Measurements from ENCODE around the gene SEMA6B. TPM values are rescaled to one million over a fixed set of nuclear protein-coding genes. Genes with fewer than 3 reads are reported as not detected.
"Not testable (repeated sequence)": the region's sequence is repeated elsewhere in the genome, so short reads cannot be mapped to it uniquely, and the experiment has no call there.

The SEMA6B gene
- total RNA-seq, 1 donor from 2014 or later, result not detected

GRCh38 chr19:4575267-4576015 is 16.0 kb upstream of the SEMA6B start:
- Mint-ChIP-seq H3K9me3 (no peaks in the 10 kb centered on the region), H3K36me3 (ENCODE audit: low read depth) (no peaks in the 10 kb centered on the region), H3K4me1 (ENCODE audit: low read depth) (no peaks in the 10 kb centered on the region), H3K4me3 (no peak overlapping the region), H3K27ac (no peak overlapping the region), H3K27me3 (ENCODE audit: insufficient read depth) (peaks cover 33% of the 10 kb centered on the region)
- no peak for DNase-seq (ENCODE audit: low spot score)
- intact Hi-C loops (cut with micrococcal nuclease), result loop anchor here (1.0 kb wide), 1 partner anchor 61 kb away; no protein-coding TSS in a partner anchor

- Mint-ChIP-seq H3K27ac (no peak overlapping the region), H3K36me3 (ENCODE audit: low read depth) (no peaks in the 10 kb centered on the region), H3K9me3 (no peaks in the 10 kb centered on the region), H3K4me1 (ENCODE audit: low read depth) (no peaks in the 10 kb centered on the region), H3K4me3 (no peak overlapping the region), H3K27me3 (ENCODE audit: insufficient read depth) (peaks cover 19% of the 10 kb centered on the region)
- DNase-seq (ENCODE audit: low spot score), result no peak
- intact Hi-C loops (cut with micrococcal nuclease), result no loop called here
Measured at GRCh38 chr19:4573682-4574081, 14.2 kb upstream of the SEMA6B start.

GRCh38 chr19:4571305-4571917 is 11.9 kb upstream of the SEMA6B start:
- Mint-ChIP-seq H3K27me3 (ENCODE audit: insufficient read depth) (peaks cover 14% of the 10 kb centered on the region), H3K4me3 (no peak overlapping the region), H3K9me3 (no peaks in the 10 kb centered on the region), H3K36me3 (ENCODE audit: low read depth) (no peaks in the 10 kb centered on the region), H3K27ac (no peak overlapping the region), H3K4me1 (ENCODE audit: low read depth) (no peaks in the 10 kb centered on the region)
- intact Hi-C loops (cut with micrococcal nuclease), result no loop called here
- DNase-seq (ENCODE audit: low spot score), result no peak

GRCh38 chr19:4570916-4571304 is 11.4 kb upstream of the SEMA6B start:
- DNase-seq (ENCODE audit: low spot score), result no peak
- no peaks in the 10 kb centered on the region for H3K9me3 Mint-ChIP-seq
- peaks cover 11% of the 10 kb centered on the region for H3K27me3 Mint-ChIP-seq (ENCODE audit: insufficient read depth)
- H3K36me3 Mint-ChIP-seq (ENCODE audit: low read depth), result no peaks in the 10 kb centered on the region
- no peaks in the 10 kb centered on the region for H3K4me1 Mint-ChIP-seq (ENCODE audit: low read depth)
- intact Hi-C loops (cut with micrococcal nuclease), result no loop called here
- H3K4me3 Mint-ChIP-seq, result no peak overlapping the region
- no peak overlapping the region for H3K27ac Mint-ChIP-seq

GRCh38 chr19:4570402-4570801 is 10.9 kb upstream of the SEMA6B start:
- no peak for DNase-seq (ENCODE audit: low spot score)
- intact Hi-C loops (cut with micrococcal nuclease), result no loop called here
- Mint-ChIP-seq H3K27ac (no peak overlapping the region), H3K27me3 (ENCODE audit: insufficient read depth) (peaks cover 11% of the 10 kb centered on the region), H3K36me3 (ENCODE audit: low read depth) (no peaks in the 10 kb centered on the region), H3K9me3 (no peaks in the 10 kb centered on the region), H3K4me1 (ENCODE audit: low read depth) (no peaks in the 10 kb centered on the region), H3K4me3 (no peak overlapping the region)

GRCh38 chr19:4568886-4569285 is 9.4 kb upstream of the SEMA6B start:
- Mint-ChIP-seq H3K4me1 (ENCODE audit: low read depth) (no peaks in the 10 kb centered on the region), H3K36me3 (ENCODE audit: low read depth) (no peaks in the 10 kb centered on the region), H3K27me3 (ENCODE audit: insufficient read depth) (peaks cover 5% of the 10 kb centered on the region), H3K27ac (no peak overlapping the region), H3K4me3 (no peak overlapping the region), H3K9me3 (no peaks in the 10 kb centered on the region)
- intact Hi-C loops (cut with micrococcal nuclease), result no loop called here
- no peak for DNase-seq (ENCODE audit: low spot score)

- Mint-ChIP-seq H3K9me3 (no peaks in the 10 kb centered on the region), H3K36me3 (ENCODE audit: low read depth) (no peaks in the 10 kb centered on the region), H3K4me3 (no peak overlapping the region), H3K27ac (no peak overlapping the region), H3K27me3 (ENCODE audit: insufficient read depth) (peaks cover 5% of the 10 kb centered on the region), H3K4me1 (ENCODE audit: low read depth) (no peaks in the 10 kb centered on the region)
- peak; percentile 21 for DNase-seq (ENCODE audit: low spot score)
- intact Hi-C loops (cut with micrococcal nuclease), result loop anchor here (2.0 kb wide), 1 partner anchor 69 kb away; no protein-coding TSS in a partner anchor
Measured at GRCh38 chr19:4567584-4568071, 8.1 kb upstream of the SEMA6B start.

- H3K4me3 Mint-ChIP-seq, result no peak overlapping the region
- H3K36me3 Mint-ChIP-seq (ENCODE audit: low read depth), result no peaks in the 10 kb centered on the region
- no peaks in the 10 kb centered on the region for H3K4me1 Mint-ChIP-seq (ENCODE audit: low read depth)
- H3K27me3 Mint-ChIP-seq (ENCODE audit: insufficient read depth), result peaks cover 7% of the 10 kb centered on the region
- H3K9me3 Mint-ChIP-seq, result no peaks in the 10 kb centered on the region
- intact Hi-C loops (cut with micrococcal nuclease), result loop anchor here (2.0 kb wide), 1 partner anchor 70 kb away; no protein-coding TSS in a partner anchor
- DNase-seq (ENCODE audit: low spot score), result no peak
- no peak overlapping the region for H3K27ac Mint-ChIP-seq
Measured at GRCh38 chr19:4566402-4567051, 7.0 kb upstream of the SEMA6B start.

GRCh38 chr19:4563562-4563961 is 4.1 kb upstream of the SEMA6B start:
- H3K9me3 Mint-ChIP-seq; H3K27me3 Mint-ChIP-seq (ENCODE audit: insufficient read depth); H3K36me3 Mint-ChIP-seq (ENCODE audit: low read depth); H3K4me1 Mint-ChIP-seq (ENCODE audit: low read depth); DNase-seq (ENCODE audit: low spot score); H3K4me3 Mint-ChIP-seq; intact Hi-C loops (cut with micrococcal nuclease); H3K27ac Mint-ChIP-seq: not testable (repeated sequence)

GRCh38 chr19:4562085-4562484 is 2.6 kb upstream of the SEMA6B start:
- intact Hi-C loops (cut with micrococcal nuclease); H3K9me3 Mint-ChIP-seq; H3K27me3 Mint-ChIP-seq (ENCODE audit: insufficient read depth); H3K4me3 Mint-ChIP-seq; H3K4me1 Mint-ChIP-seq (ENCODE audit: low read depth); H3K27ac Mint-ChIP-seq; H3K36me3 Mint-ChIP-seq (ENCODE audit: low read depth); DNase-seq (ENCODE audit: low spot score): not testable (repeated sequence)

GRCh38 chr19:4557971-4558941 is 1.2 kb downstream of the SEMA6B start:
- intact Hi-C loops (cut with micrococcal nuclease), result no loop called here
- no peak for DNase-seq (ENCODE audit: low spot score)
- peaks cover 5% of the 10 kb centered on the region for H3K4me1 Mint-ChIP-seq (ENCODE audit: low read depth)

GRCh38 chr19:4557144-4557970 is 2.1 kb downstream of the SEMA6B start:
- Mint-ChIP-seq H3K27ac (no peak overlapping the region), H3K4me3 (no peak overlapping the region), H3K36me3 (ENCODE audit: low read depth) (no peaks in the 10 kb centered on the region), H3K27me3 (ENCODE audit: insufficient read depth) (peaks cover 2% of the 10 kb centered on the region), H3K4me1 (ENCODE audit: low read depth) (peaks cover 5% of the 10 kb centered on the region), H3K9me3 (no peaks in the 10 kb centered on the region)
- DNase-seq (ENCODE audit: low spot score), result no peak
- intact Hi-C loops (cut with micrococcal nuclease), result no loop called here

More at GRCh38 chr19:4557971-4558941, 1.2 kb downstream of the SEMA6B start:
- Mint-ChIP-seq H3K36me3 (ENCODE audit: low read depth) (no peaks in the 10 kb centered on the region), H3K27me3 (ENCODE audit: insufficient read depth) (peaks cover 2% of the 10 kb centered on the region), H3K27ac (no peak overlapping the region), H3K4me3 (no peak overlapping the region), H3K9me3 (no peaks in the 10 kb centered on the region)
